H1 (cell line): ENCODE results near the gene HNRNPA3. TPM values are rescaled to one million over a fixed set of nuclear protein-coding genes. Genes with fewer than 3 reads are reported as not detected.

Experiments
- CTCF ChIA-PET: fragments of 300-600 bp; sonication (Branson Sonifier 250); formaldehyde crosslinking; loops from one replicate; lab custom pipeline; 2021; ENCODE audit not compliant: partially characterized antibody; lab: Charles Lee
- POLR2A ChIA-PET: fragments of 300-600 bp; sonication (Branson Sonifier 250); formaldehyde crosslinking; loops from one replicate; lab custom pipeline; 2021; ENCODE audit warnings: inconsistent platforms; ENCODE audit not compliant: partially characterized antibody; lab: Charles Lee
- DNase-seq, 2 experiments: peaks; one replicate each; pipeline versions ENCODE4 v3.0.0 to v3.0.0-alpha.2; 2010 to 2022; ENCODE audit warnings: low spot score in 2 of 2, low read depth in 1 of 2, mixed read lengths in 1 of 2
- FAIRE-seq: peaks from 2 replicates; lab custom pipeline; 2011; peaks lifted over from hg19 to GRCh38; lab: Jason Lieb, UNC
- H2AFZ ChIP-seq: 2 replicates; pipeline ENCODE4 v1.8.1; 2012; ENCODE audit warnings: low read length, inconsistent platforms
- H2AK5ac ChIP-seq: 2 replicates; pipeline ENCODE4 v1.6.1; 2013; ENCODE audit warnings: low read depth, low read length
- H2BK120ac ChIP-seq: replicated peaks from 2 replicates; pipeline ENCODE3; 2013; ENCODE audit warnings: low read depth, low read length, inconsistent platforms
- H2BK12ac ChIP-seq: 2 replicates; pipeline ENCODE4 v1.6.1; 2013; ENCODE audit warnings: low read depth, low read length
- H2BK15ac ChIP-seq: 2 replicates; pipeline ENCODE4 v1.6.1; 2013; ENCODE audit warnings: low read length
- H2BK20ac ChIP-seq: 2 replicates; pipeline ENCODE4 v1.6.1; 2013; ENCODE audit warnings: low read length
- H2BK5ac ChIP-seq: 2 replicates; pipeline ENCODE4 v1.6.1; 2013; ENCODE audit warnings: low read depth, low read length
- H3K14ac ChIP-seq: 2 replicates; pipeline ENCODE4 v1.6.1; 2013; ENCODE audit warnings: inconsistent platforms; ENCODE audit not compliant: insufficient read length
- H3K18ac ChIP-seq: 2 replicates; pipeline ENCODE4 v1.6.1; 2013; ENCODE audit warnings: low read length; ENCODE audit errors: extremely low read depth
- H3K23ac ChIP-seq: 2 replicates; pipeline ENCODE4 v1.6.1; 2013; ENCODE audit warnings: inconsistent platforms; ENCODE audit not compliant: insufficient read length
- H3K23me2 ChIP-seq: 2 replicates; pipeline ENCODE4 v1.6.1; 2013; ENCODE audit warnings: low read depth, low read length
- H3K27ac ChIP-seq: 2 replicates; pipeline ENCODE4 v1.6.1; 2011; ENCODE audit warnings: low read depth, low read length, inconsistent platforms
- H3K27me3 ChIP-seq, 4 experiments: replicated peaks in 1 of 4; 1 replicate in 1 of 4; 2 replicates in 3 of 4; pipeline versions ENCODE4 v1.6.1 to v1.8.1; 2011 to 2013; ENCODE audit warnings: low read length in 3 of 4, mild to moderate bottlenecking in 3 of 4, inconsistent platforms in 2 of 4, mixed read lengths in 2 of 4, moderate library complexity in 1 of 4; ENCODE audit not compliant: control insufficient read depth in 3 of 4, insufficient read depth in 3 of 4; ENCODE audit errors: extremely low read depth in 1 of 4
- H3K36me3 ChIP-seq, 4 experiments: 2 replicates each; pipeline versions ENCODE4 v1.6.1 to v1.8.1; 2011 to 2013; ENCODE audit warnings: mild to moderate bottlenecking in 4 of 4, low read length in 3 of 4, moderate library complexity in 2 of 4, control low read depth in 1 of 4, inconsistent platforms in 1 of 4; ENCODE audit not compliant: insufficient read depth in 4 of 4, control insufficient read depth in 2 of 4
- H3K4ac ChIP-seq: replicated peaks from 2 replicates; pipeline ENCODE3; 2013; ENCODE audit warnings: low read length, low read depth, mixed read lengths, inconsistent platforms; ENCODE audit not compliant: insufficient read length
- H3K4me1 ChIP-seq, 4 experiments: replicated peaks in 1 of 4; 1 replicate in 1 of 4; 2 replicates in 3 of 4; pipeline versions ENCODE4 v1.6.1 to v1.8.1; 2011 to 2013; ENCODE audit warnings: low read length in 3 of 4, inconsistent platforms in 2 of 4, mixed read lengths in 1 of 4; ENCODE audit not compliant: insufficient read depth in 4 of 4, control insufficient read depth in 3 of 4
- H3K4me2 ChIP-seq, 2 experiments: 2 replicates each; pipeline versions ENCODE4 v1.6.1 to v1.8.1; 2011 to 2013; ENCODE audit warnings: low read depth in 2 of 2, low read length in 2 of 2, control low read depth in 1 of 2, inconsistent platforms in 1 of 2, mild to moderate bottlenecking in 1 of 2; ENCODE audit not compliant: insufficient read depth in 1 of 2
- H3K4me3 ChIP-seq, 4 experiments: fragments of 200-600, 300-600 bp in 1 of 4; sonication (generic), shearing (Covaris generic), sonication (Bioruptor Twin) in 1 of 4; 2 replicates each; pipeline versions ENCODE4 v1.5.1 to v1.8.1; 2011 to 2016; ENCODE audit warnings: low read length in 4 of 4, low read depth in 3 of 4, control low read depth in 2 of 4, inconsistent platforms in 2 of 4, mild to moderate bottlenecking in 2 of 4, mixed read lengths in 1 of 4, moderate library complexity in 1 of 4; ENCODE audit not compliant: insufficient read depth in 2 of 4; ENCODE audit errors: extremely low read depth in 1 of 4
- H3K56ac ChIP-seq: replicated peaks from 2 replicates; pipeline ENCODE3; 2013; ENCODE audit warnings: low read depth, mild to moderate bottlenecking, mixed read lengths, low read length, inconsistent platforms; ENCODE audit not compliant: insufficient read length
- H3K79me1 ChIP-seq: 2 replicates; pipeline ENCODE4 v1.6.1; 2013; ENCODE audit warnings: low read depth, low read length, control low read depth
- H3K79me2 ChIP-seq, 2 experiments: 2 replicates each; pipeline versions ENCODE4 v1.6.1 to v1.8.1; 2012 to 2013; ENCODE audit warnings: low read length in 2 of 2, mild to moderate bottlenecking in 2 of 2, inconsistent platforms in 1 of 2; ENCODE audit not compliant: insufficient read depth in 2 of 2, control insufficient read depth in 1 of 2
- H3K9ac ChIP-seq, 4 experiments: replicated peaks in 1 of 4; 1 replicate in 1 of 4; 2 replicates in 3 of 4; pipeline versions ENCODE4 v1.6.1 to v1.8.1; 2011 to 2013; ENCODE audit warnings: low read depth in 3 of 4, low read length in 3 of 4, control low read depth in 2 of 4, mild to moderate bottlenecking in 2 of 4, moderate library complexity in 2 of 4, inconsistent platforms in 1 of 4; ENCODE audit errors: extremely low read depth in 1 of 4
- H3K9me3 ChIP-seq, 2 experiments: 2 replicates each; pipeline versions ENCODE4 v1.6.1 to v1.8.1; 2012 to 2013; ENCODE audit warnings: mild to moderate bottlenecking in 2 of 2, moderate library complexity in 2 of 2, control low read depth in 1 of 2, inconsistent platforms in 1 of 2, low read depth in 1 of 2, low read length in 1 of 2, mixed read lengths in 1 of 2; ENCODE audit not compliant: insufficient read depth in 2 of 2
- H4K20me1 ChIP-seq, 2 experiments: replicated peaks in 1 of 2; 2 replicates each; pipeline versions ENCODE3 to v1.8.1; 2011 to 2013; ENCODE audit warnings: inconsistent platforms in 2 of 2, low read length in 2 of 2, mild to moderate bottlenecking in 1 of 2; ENCODE audit not compliant: insufficient read depth in 2 of 2, control insufficient read depth in 1 of 2
- H4K5ac ChIP-seq: 2 replicates; pipeline ENCODE4 v1.6.1; 2013; ENCODE audit warnings: low read length, low read depth, mixed read lengths, inconsistent platforms; ENCODE audit not compliant: insufficient read length
- H4K8ac ChIP-seq: 2 replicates; pipeline ENCODE4 v1.8.0; 2013; ENCODE audit warnings: mild to moderate bottlenecking, moderate library complexity, low read length, inconsistent platforms; ENCODE audit not compliant: insufficient read depth; ENCODE audit errors: extremely low read depth
- H4K91ac ChIP-seq: replicated peaks from 2 replicates; pipeline ENCODE3; 2013; ENCODE audit warnings: low read length, mixed read lengths, inconsistent platforms; ENCODE audit not compliant: insufficient read length
- ATF3 ChIP-seq: IDR thresholded peaks from 2 replicates; pipeline ENCODE4 v1.6.1; 2011; ENCODE audit warnings: low read depth, mild to moderate bottlenecking, low read length; ENCODE audit not compliant: insufficient read depth
- BRCA1 ChIP-seq: IDR thresholded peaks from 2 replicates; pipeline ENCODE4 v1.6.1; 2012; ENCODE audit warnings: low read depth, low read length, improper control_type of control experiment
- CHD1 ChIP-seq: IDR thresholded peaks from 2 replicates; pipeline ENCODE4 v1.6.1; 2012; ENCODE audit warnings: low read depth, low read length, improper control_type of control experiment
- CREB1 ChIP-seq: IDR thresholded peaks from 2 replicates; pipeline ENCODE4 v1.6.1; 2012; ENCODE audit warnings: inconsistent platforms
- CTBP2 ChIP-seq: IDR thresholded peaks from 2 replicates; pipeline ENCODE4 v1.7.0; 2011; ENCODE audit warnings: borderline replicate concordance, mild to moderate bottlenecking, moderate library complexity, mixed read lengths, low read length; ENCODE audit not compliant: insufficient read depth, insufficient read length
- EZH2 ChIP-seq: fragments of 200-600 bp; sonication (generic); IDR thresholded peaks from 2 replicates; pipeline ENCODE4 v1.7.1; 2012; ENCODE audit warnings: low read depth, mild to moderate bottlenecking, moderate library complexity, low read length, inconsistent platforms; ENCODE audit not compliant: severe bottlenecking
- GABPA ChIP-seq: IDR thresholded peaks from 2 replicates; pipeline ENCODE4 v1.6.1; 2011; ENCODE audit warnings: mild to moderate bottlenecking, low read length, moderate library complexity, borderline replicate concordance; ENCODE audit not compliant: insufficient read depth
- KDM4A ChIP-seq: IDR thresholded peaks from one replicate; pipeline ENCODE4 v1.7.1; 2012; ENCODE audit warnings: low read depth, mild to moderate bottlenecking, moderate library complexity, low read length, inconsistent platforms; ENCODE audit not compliant: severe bottlenecking
- MAFK ChIP-seq: IDR thresholded peaks from 2 replicates; pipeline ENCODE4 v1.6.1; 2012; ENCODE audit warnings: low read depth, mild to moderate bottlenecking, improper control_type of control experiment, low read length
- MAX ChIP-seq: IDR thresholded peaks from 2 replicates; pipeline ENCODE4 v1.6.1; 2012; ENCODE audit warnings: inconsistent platforms
- SIRT6 ChIP-seq: IDR thresholded peaks from one replicate; pipeline ENCODE4 v1.7.1; 2012; ENCODE audit warnings: low read length, inconsistent platforms
- SIX5 ChIP-seq: IDR thresholded peaks from 2 replicates; pipeline ENCODE4 v1.6.1; 2011; ENCODE audit warnings: mild to moderate bottlenecking, low read depth, low read length
- SUZ12 ChIP-seq: fragments of 200-600 bp; sonication (generic); IDR thresholded peaks from 2 replicates; pipeline ENCODE4 v1.6.1; 2012; ENCODE audit warnings: mild to moderate bottlenecking, inconsistent platforms, low read length, moderate library complexity, mixed read lengths
- TAF7 ChIP-seq: optimal IDR thresholded peaks from 2 replicates; pipeline ENCODE3; 2011; ENCODE audit warnings: low read depth, mild to moderate bottlenecking, inconsistent platforms, low read length, moderate library complexity, borderline replicate concordance
- WGBS, 2 experiments: shearing (Covaris generic) in 1 of 2; methylation state at CpG; one replicate each; pipeline versions ENCODE4 v1.1.6 to v1.1.7; 2013 to 2015; ENCODE audit warnings: low lambda C conversion rate in 2 of 2, mixed read lengths in 2 of 2, inconsistent platforms in 1 of 2, low coverage in 1 of 2, missing lambda C conversion rate in 1 of 2; ENCODE audit not compliant: insufficient replicate concordance in 2 of 2, insufficient coverage in 1 of 2, insufficient read length in 1 of 2; ENCODE audit errors: extremely low coverage in 1 of 2, missing lambda C conversion rate in 1 of 2; 5-methylcytosine and 5-hydroxymethylcytosine counted together
- polyA plus RNA-seq, 7 experiments: library from polyadenylated mRNA; depleted of rRNA in 3 of 7; stranded (reverse) in 5 of 7; unstranded in 2 of 7; fragments of >200 nt in 5 of 7; fragments of 200-250 nt in 2 of 7; gene quantifications; 1 replicate in 5 of 7; 2 replicates in 1 of 7; 4 replicates in 1 of 7; pipeline versions ENCODE4 v1.2.1 to v1.2.3, GENCODE V29; 2011 to 2013; ENCODE audit warnings: missing spikeins in 2 of 7, mixed read lengths in 2 of 7
- total RNA-seq: library from RNA; stranded (reverse); fragmentation: NEBNext Ultra II Directional; extraction: Animal tissue kit (Norgen Biotek cat#: 25700); gene quantifications from 2 replicates; pipeline ENCODE4 v1.2.1, GENCODE V29; 2021

The HNRNPA3 gene
- total and polyA plus RNA-seq, 2 of the 8 experiments (the other 6 are each of a cell fraction or from before 2014, with no cell fraction given) = 66.1 to 408 TPM

DNA sequence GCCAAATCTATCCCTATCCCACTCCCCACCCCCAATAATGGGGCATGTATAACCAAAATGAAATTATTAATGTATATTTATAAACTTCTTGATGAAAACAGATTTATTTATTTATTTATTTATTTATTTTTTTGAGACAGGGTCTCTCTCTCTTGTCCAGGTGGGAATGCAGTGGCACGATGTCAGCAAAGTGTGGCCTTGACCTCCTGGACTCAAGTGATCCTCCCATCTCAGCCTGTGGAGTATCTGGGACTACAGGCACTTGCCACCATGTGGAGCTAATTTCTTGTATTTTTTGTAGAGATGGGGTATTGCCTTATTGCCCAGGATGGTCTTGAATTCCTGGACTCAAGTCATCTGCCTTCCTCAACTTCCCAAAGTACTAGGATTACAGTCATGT, 28.0 kb upstream of the HNRNPA3 start:
- Histone ChIP-seq H3K4me2 (no peak overlapping the region), H3K4ac (no peak overlapping the region), H3K23me2 (no peaks in the 10 kb centered on the region), H3K14ac (no peak overlapping the region), H3K27ac (no peak overlapping the region), H3K4me3 (no peak overlapping the region), H4K8ac (no peak overlapping the region), H3K9ac (no peak overlapping the region), H2BK20ac (no peak overlapping the region), H3K36me3 (no peaks in the 10 kb centered on the region), H3K9me3 (no peaks in the 10 kb centered on the region), H2BK5ac (no peak overlapping the region), H3K79me2 (no peaks in the 10 kb centered on the region), H3K18ac (no peak overlapping the region), H2BK12ac (no peak overlapping the region), H2BK120ac (no peak overlapping the region), H4K5ac (no peak overlapping the region), H2BK15ac (no peak overlapping the region), H2AFZ (no peak overlapping the region), H4K91ac (no peak overlapping the region), H2AK5ac (no peak overlapping the region), H4K20me1 (no peaks in the 10 kb centered on the region), H3K23ac (no peak overlapping the region), H3K4me1 (0 out of 7 replicates have a peak, but pooled peaks cover 0 to 2% (median 0%) of the 10 kb centered on the region in 4 experiments), H3K56ac (no peak overlapping the region), H3K27me3 (no peaks in the 10 kb centered on the region), H3K79me1 (no peaks in the 10 kb centered on the region)
- DNase-seq (no peak), FAIRE-seq (no peak)
- 83% methylated on average over 1 of the region's 1 CpG; no CpG with 5 or more reads in 1 of the 2 experiments for WGBS, 2 experiments
- ChIA-PET POLR2A (interaction anchor here (1.3 to 2.4 kb wide), 2 partner anchors 28 to 79 kb away, joined by 3 to 13 read pairs; partner anchors contain the start of genes HNRNPA3 and NFE2L2), CTCF (interaction anchor here (0.6 to 3.1 kb wide), 9 partner anchors 11 to 561 kb away, joined by 3 to 25 read pairs (median 4); no protein-coding TSS in a partner anchor)
- no peak for TF ChIP-seq TAF7
- no peak for TF ChIP-seq CREB1
- no peak for TF ChIP-seq CHD1
- TF ChIP-seq SIRT6 = no peak
- no peak for TF ChIP-seq ATF3
- no peak for TF ChIP-seq KDM4A
- TF ChIP-seq EZH2 = no peak
- TF ChIP-seq SIX5 = no peak
- no peak for TF ChIP-seq CTBP2
- TF ChIP-seq MAX = no peak
- TF ChIP-seq GABPA = no peak
- TF ChIP-seq SUZ12 = no peak
- no peak for TF ChIP-seq MAFK
- no peak for TF ChIP-seq BRCA1
